22Rv1 (cell line): ENCODE data around the gene OR13C5.
"Not testable (repeated sequence)": the region's sequence is repeated elsewhere in the genome, so short reads cannot be mapped to it uniquely, and the experiment has no call there.

Experiments
- H3K27ac ChIP-seq: fragments of 450-650 bp; 2 replicates; pipeline ENCODE4 v1.5.1; 2017
- ZFX ChIP-seq: fragments of 450-650 bp; IDR thresholded peaks from 2 replicates; pipeline ENCODE4 v1.6.1; 2017; ENCODE audit warnings: antibody characterized with exemption, borderline replicate concordance
- TF ChIP-seq, protein P1 (sequence below): fragments of 450-650 bp; IDR thresholded peaks from 2 replicates; pipeline ENCODE4 v1.5.1; 2017; ENCODE audit warnings: mild to moderate bottlenecking

Gene OR13C5

DNA sequence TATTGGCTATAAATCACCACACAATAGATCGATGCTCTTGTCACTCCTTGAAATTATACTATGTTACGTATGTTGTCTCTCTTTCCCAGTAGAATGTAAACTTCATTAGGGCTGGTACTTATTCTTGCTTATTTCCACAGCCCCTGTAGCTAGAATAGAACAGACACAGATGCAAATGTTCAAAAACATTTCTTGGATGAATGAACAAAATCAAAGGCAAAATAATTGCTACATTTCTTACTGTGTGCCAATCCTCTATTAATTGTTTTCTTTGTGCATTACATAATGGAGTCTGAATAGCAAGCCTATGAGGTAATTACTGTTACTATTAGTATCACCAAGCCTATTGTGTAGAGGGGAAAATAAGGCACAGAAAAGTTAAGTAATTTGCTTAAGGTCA, 6.9 kb upstream of the OR13C5 start:
- H3K27ac ChIP-seq: no peak overlapping the region
- no peak for TF ChIP-seq ZFX
- TF ChIP-seq, protein P1, sequence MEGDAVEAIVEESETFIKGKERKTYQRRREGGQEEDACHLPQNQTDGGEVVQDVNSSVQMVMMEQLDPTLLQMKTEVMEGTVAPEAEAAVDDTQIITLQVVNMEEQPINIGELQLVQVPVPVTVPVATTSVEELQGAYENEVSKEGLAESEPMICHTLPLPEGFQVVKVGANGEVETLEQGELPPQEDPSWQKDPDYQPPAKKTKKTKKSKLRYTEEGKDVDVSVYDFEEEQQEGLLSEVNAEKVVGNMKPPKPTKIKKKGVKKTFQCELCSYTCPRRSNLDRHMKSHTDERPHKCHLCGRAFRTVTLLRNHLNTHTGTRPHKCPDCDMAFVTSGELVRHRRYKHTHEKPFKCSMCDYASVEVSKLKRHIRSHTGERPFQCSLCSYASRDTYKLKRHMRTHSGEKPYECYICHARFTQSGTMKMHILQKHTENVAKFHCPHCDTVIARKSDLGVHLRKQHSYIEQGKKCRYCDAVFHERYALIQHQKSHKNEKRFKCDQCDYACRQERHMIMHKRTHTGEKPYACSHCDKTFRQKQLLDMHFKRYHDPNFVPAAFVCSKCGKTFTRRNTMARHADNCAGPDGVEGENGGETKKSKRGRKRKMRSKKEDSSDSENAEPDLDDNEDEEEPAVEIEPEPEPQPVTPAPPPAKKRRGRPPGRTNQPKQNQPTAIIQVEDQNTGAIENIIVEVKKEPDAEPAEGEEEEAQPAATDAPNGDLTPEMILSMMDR: no peak

DNA sequence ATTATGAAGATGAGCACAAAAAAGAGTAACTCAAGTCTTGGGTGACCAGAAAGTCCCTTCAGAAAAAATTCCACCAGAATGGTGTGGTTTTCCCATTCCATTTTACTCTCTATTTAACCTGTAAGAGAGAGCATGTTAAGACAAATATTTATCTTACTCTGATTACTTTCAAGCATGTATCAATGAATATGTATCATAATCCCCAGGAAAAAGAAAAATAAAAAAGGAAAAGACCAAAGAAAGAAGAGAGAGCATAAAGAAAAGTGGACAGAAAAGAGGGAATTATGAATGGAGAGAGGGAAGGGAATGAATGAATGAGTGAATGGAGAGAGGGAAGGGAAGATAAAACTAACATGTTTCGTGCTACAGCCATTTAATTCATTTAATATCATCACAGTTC, 6.3 kb upstream of the OR13C5 start, which contains the start of gene OR13C2:
Gene OR13C2, minus strand, starts transcription at position 101 of the 400 bp plus-strand sequence. Its CDS starts 0 bp downstream, at position 101.
- H3K27ac ChIP-seq: not testable (repeated sequence)

DNA sequence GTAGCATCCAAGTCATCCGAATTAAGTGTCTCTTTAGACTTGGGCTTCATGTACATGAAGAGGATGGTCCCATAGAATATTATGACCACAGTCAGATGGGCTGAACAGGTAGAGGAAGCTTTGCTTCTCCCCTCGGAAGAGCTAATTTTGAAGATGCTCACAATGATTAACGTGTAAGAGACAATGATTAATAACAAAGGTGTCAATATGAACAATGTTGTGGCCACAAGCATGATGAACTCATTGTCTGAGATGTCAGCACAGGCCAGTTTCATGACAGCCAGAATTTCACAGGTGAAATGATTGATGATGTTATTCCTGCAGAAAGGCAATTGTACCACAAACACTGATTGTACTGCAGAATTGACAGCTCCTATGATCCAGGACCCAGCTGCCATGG, 5.6 kb upstream of the OR13C5 start:
- H3K27ac ChIP-seq: no peak overlapping the region
- TF ChIP-seq, protein P1: no peak
- no peak for TF ChIP-seq ZFX

DNA sequence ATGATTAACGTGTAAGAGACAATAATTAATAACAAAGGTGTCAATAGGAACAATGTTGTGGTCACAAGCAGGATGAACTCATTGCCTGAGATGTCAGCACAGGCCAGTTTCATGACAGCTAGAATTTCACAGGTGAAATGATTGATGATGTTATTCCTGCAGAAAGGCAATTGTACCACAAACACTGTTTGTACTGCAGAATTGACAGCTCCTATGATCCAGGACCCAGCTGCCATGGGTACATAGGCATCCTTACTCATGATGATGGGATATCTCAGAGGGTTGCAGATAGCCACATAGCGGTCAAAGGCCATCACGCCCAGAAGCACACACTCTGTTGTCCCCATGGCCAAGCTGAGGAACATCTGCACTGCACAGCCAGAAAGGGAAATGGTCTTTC, 464 bp downstream of the OR13C5 start:
- not testable (repeated sequence) for H3K27ac ChIP-seq

GRCh38 chr9:104589626-104590025, 9.6 kb downstream of the OR13C5 start:
- no peak for TF ChIP-seq ZFX
- TF ChIP-seq, protein P1: no peak
- no peak overlapping the region for H3K27ac ChIP-seq

DNA sequence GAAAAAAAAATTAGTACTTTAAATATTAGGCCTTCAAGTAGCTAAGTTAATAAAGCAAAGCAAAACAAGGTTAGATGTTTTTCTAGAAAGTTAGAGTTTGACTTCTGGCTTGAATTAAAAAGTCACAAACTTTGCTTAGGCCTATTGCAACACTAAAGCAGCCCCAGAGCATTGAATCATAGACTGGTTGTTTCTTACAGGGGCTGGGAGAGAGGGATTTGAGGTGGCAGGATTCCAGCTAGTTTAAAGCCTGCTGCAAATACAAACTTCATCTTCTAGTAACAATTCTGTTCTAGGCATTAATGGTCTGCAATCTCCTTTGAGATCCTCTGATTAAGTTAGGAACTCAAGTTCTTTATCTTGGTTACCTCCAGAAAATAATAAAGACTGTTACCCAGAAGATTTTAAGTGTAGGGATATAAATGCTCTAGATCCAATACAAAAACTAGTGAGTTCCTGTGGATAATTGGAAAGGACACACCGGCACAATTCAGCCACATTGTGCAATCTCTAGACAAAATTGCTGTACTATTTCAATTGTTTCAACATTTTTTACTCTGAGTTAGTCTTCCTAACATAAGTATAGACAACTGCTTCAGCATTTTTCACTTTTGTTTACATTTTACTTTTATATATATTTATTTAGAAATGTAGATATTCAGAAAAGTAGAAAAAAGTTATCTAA, 12.6 kb downstream of the OR13C5 start:
- TF ChIP-seq, protein P1: no peak
- no peak for TF ChIP-seq ZFX
- H3K27ac ChIP-seq: no peak overlapping the region

- TF ChIP-seq, protein P1: no peak
- no peak for TF ChIP-seq ZFX
- no peak overlapping the region for H3K27ac ChIP-seq
Observed at GRCh38 chr9:104580562-104580961, 18.7 kb downstream of the OR13C5 start.

DNA sequence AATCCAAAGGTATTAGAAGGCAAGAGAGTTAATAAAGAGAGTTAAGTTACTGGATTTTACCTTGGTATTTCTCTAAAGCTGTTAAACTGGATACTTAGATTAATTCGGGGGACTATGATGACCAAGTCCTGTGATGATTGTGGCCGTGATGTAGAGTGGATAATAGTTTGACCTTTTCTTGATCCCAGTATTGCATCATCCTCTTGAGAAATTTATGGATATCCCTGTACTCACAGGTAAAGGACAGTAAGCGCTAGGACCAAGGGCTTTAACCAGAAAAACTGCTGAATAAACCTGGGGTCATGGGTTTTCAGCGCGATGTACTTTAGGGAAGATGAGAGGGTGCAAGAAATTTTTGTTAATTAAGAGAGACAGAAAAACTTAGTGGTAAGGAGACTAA, 21.9 kb downstream of the OR13C5 start:
- TF ChIP-seq ZFX: no peak
- TF ChIP-seq, protein P1: no peak
- no peak overlapping the region for H3K27ac ChIP-seq
